D341Med (cell line): Measurements from ENCODE around the gene FCRLA.
A peak's percentile ranks its signal among the peaks of the same experiment; 100 is the strongest.

Source experiments
- DNase-seq: peaks from one replicate; pipeline ENCODE4 v3.0.0; 2012; ENCODE audit warnings: low spot score

The FCRLA gene

DNA sequence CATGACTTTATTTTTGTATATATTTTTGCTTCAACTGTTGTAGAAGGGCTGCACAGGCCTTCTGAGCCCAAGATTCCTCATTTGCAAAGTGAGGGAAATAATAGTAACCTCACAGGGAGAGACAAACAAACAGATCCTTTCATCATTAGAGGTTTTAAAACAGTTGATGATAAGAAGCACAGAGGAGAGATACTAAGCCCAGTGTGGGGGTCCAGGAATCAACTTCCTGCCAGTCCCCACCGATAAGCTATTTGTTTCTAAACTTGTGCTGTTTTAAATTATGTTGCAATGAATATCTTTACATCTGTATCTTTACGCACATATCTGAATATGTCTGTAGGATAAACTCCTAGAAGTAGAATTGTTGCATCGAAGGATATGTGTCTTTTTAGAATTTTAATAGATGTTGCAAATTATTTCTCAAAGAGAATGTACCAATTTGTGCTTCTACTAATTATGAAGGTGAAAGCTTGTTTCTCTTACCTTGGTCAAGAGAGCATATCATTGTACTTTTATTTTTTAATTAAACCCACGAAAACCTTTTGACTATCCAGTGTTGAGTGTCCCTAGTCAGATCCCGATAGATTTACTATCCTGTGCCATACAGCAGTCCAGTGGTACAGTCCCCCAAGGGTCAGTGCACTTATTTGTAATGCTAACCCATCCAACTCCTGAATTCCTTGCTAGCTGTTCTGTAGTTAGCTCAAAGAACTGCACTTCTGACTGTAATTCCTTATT, 25.1 kb downstream of the FCRLA start:
- DNase-seq = no peak

DNA sequence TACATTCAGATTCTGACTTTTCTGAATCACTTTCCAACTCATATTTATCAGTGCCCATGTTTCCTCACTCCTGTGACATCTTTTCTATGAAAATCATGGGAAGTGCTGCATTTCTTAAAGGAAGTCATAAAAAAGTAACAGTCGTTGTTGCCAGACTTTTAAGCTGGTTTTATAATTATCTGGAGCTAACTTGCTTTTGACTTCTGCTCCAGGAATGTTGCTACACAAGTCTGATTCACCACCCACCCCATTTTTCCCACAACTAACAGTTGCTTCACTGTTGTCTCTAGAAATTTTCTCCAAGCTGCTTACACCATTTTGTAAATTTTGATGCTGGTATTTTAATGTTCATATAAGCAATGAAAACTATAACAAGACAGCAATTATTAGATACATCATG, 26.5 kb downstream of the FCRLA start:
- no peak for DNase-seq

DNA sequence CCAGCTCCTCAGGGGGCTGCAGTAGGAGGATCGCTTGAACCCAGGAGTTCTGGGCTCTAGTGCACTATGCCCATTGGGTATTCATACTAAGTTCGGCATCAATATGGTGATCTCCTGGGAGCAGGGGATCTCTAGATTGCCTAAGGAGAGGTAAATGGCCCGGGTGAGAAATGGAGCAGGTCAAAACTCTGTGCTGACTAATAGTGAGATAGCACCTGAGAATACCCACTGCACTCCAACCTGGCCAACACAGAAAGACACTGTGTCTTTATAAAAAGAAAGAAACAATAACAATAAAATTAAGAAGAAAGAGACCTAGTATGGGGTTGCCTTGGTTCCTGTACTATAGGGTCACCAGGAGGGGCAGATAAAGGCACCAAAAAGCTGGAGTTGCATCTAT, 28.8 kb downstream of the FCRLA start:
- DNase-seq = no peak

DNA sequence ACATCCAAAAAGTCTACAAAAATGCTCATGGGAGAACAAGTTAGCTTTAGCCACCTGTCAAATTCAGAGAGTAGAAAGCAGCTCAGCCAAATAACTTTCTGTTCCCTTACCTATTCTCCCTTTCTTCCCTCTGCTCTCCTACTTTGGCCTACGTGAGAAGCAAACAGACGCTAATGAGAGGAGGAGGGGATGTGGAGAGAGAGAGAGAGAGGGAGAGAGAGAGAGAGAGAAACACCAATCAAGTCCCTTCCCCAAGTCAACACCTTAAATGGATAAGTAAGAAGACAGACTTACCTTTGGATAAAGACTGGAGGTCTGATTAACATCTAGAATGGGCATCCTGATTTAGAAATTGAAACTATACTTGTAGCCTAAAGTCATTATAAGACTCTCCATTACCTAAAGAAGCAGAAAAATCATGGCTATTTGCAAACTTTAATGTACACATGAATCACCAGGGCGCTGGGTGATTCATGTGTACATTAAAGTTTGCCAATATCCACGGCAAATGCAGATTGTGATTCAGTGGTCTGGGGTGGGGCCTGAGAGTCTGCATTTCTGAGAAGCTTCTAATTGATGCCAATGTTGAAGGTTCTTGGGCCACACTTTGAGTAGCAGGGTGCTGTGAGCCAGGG, 29.4 kb downstream of the FCRLA start:
- no peak for DNase-seq

DNA sequence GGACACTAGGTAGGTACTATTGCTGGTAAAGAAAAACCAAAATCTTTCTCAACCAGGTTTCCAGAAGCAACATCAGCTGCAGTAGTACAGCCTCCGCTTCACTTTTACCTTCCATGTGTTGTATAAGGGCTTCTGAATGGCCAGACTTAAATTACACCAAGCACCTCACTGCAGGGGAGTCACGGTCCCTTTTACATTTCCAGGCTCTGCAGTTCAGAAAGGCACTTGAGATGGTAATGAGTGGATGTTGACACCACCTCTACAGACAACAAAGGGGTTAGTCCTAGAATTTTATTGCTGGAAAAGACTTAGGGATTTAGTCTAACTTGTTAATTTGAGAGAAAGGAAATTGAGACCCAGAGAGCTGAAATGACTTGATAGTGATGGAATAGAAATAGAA, 30.6 kb downstream of the FCRLA start:
- no peak for DNase-seq

DNA sequence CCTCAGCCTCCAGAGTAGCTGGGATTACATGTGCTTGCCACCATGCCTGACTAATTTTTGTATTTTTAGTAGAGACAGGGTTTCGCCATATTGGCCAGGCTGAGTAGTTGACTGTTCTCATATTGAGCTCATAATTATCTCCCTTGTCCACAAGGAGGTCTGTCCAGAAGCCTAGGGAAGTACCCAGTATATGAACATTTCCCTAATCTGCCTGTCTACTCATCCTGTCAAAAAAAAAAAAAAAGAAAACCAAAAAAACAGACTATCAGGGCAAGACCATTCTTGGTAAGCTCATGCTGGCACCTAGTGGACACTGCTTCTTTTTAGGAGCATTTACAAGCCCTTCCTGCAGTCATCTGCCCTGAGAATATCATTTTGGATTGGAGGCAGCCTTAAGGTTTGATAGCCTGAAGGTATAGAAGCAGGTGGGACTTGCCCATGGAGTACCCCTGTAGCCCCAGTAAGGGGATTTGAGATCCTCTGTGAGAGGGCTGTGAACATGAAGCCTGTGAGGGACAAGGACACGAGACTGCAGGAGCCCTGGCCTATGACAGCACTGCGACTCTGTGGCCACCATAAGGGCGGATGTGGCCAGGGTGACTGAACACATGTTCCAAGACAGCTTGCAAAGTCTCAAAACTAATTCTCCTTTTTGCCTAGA, 31.7 kb downstream of the FCRLA start:
- DNase-seq = no peak

DNA sequence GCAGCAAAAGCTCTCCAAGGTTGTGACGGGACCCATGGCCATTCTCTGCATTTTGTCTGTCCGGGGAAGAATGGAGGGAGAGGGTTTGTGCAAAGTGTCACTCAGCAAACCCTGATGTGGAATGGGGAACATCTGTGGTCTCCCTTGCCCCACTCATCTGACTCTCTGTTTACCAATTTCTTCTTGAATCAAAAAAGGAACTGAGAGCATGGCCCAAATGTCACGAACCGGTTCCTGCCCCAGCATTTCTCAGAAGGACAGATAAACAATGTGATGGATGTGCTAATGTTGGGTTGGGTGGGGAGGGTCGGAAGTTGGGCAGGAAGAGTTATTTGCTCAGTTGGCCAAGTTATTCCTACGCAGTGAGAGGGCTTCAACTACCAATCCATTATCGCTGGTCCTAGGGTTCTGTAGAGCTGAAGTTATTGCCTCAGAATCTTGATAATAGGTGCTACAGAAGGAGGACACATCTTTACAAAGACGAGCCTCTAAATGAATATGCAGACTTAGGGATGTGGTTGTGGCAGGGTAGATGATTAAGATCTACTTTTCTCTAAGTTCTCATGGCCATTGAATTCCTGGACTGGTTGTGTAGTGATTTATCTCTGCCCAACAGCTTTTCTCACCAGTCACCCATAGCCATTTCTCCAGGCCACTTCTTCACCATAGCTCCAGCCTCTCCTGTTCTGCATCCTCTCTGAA, 33.0 kb downstream of the FCRLA start:
- no peak for DNase-seq

DNA sequence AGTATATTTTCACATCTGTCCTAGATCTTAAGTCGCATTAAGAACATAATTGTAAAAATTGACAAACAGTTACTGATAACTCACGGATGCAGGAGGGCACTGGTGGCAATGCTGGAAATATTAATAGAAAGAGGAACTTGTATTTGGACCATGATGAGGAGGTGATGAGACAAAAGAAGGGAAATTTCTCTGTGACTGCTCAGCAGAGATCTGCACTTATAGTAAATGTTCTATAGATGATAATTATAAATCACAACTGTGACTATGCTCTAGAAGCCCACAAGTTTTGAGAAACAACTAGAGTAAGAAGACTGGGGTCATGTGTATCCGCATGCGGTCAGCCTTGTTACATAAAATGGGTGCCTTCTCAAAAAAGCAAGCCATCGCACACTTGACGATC, 33.9 kb downstream of the FCRLA start:
- no peak for DNase-seq

DNA sequence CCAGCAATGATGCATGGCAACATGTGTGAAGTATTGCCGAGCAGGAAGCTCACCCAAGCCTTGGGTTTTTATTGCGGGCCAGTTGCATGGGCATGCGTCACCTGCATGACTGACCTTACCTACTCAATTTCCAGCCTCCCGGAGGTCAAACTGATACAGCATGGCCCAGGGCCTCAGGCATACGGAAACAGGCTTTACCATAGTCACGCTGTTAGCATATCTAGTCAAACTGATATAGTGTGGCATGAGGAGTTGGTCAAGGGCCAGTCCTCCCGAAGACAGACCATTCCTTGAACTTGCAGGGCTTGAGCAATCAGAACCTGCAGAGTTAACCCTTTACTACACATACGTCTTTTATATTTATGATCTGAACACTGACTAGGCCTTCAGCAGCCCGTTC, 36.2 kb downstream of the FCRLA start:
- DNase-seq = no peak

DNA sequence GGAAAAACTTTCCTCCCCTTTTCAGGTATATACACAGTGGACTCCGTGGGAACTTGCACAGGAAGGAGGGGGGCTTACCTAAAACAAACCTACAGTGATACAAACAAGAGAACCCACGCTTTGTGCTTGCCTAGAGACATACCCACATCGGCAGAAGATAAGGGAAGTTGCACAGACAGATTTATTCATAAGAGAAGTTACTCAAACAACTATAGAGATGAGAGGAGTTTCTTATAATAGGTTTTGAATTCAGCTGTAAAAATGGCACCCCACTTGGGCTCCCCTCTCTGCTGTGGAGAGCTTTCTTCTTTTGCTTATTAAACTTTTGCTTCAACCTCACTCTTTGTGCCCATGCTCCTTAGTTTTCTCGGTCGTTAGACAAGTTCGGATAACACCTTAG, 40.8 kb downstream of the FCRLA start:
- DNase-seq = no peak

DNA sequence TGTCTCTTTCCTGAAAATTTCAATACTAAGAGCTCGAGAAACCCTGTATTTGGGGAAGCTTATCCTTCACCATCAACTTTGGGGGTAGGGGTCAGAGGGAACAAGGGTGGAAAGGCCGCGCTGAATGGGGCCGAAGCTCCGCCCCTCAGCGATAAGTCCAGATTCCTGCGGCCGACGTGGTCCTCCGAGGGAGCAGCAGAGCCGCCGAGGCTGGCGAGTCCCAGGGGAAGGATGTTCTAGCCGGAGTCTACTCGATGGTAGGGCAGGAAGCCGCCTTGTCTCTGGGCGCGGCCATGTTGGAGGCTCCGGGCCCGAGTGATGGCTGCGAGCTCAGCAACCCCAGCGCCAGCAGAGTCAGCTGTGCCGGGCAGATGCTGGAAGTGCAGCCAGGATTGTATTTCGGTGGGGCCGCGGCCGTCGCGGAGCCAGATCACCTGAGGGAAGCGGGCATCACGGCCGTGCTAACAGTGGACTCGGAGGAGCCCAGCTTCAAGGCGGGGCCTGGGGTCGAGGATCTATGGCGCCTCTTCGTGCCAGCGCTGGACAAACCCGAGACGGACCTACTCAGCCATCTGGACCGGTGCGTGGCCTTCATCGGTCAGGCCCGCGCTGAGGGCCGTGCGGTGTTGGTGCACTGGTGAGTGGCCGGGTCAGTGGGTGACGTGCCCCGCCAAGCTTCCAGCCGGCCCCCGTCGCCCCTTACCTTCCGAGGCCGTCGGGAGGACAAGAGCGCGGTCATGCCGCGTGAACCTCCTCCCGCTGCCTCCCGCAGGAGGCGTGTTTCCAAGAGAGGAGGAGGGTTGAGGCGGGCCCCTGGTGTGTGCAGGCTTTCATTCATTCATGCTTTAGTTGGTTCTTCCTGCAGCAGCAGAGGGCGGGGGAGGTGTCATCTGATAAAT, 42.7 kb downstream of the FCRLA start, which contains the start of gene DUSP12:
DUSP12 (plus strand) TSS at position 278 of the 899 bp plus-strand sequence; CDS start at position 294, 16 bp downstream.
- peak; percentile 96 for DNase-seq

DNA sequence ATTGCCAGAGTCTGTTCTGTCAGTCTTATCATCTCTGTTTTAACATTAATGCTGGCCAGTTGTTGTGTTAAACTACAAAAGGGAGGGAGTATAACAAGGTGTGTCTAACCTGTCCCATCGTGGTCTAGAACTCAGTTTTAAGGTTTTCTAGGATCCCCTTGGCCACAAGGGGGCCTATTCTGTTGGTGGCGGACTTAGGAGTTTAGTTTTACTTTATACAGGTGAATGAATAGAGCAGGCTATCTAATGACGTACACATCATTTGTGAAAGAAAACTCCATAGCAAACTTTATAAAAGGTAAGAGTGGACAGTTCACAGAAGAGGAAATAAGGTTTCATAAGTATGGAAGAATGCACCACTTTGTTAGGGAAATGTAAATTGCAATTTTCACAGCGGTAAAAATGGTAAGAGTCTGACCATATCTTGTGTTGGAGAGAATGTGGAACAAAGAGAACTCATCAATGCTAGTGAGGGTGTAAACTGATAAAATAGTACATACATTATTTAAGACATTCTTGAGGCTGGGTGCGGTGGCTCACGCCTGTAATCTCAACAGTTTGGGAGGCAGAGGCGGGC, 56.6 kb downstream of the FCRLA start:
- DNase-seq = peak; percentile 51
